ENCODE data around the gene AMDHD2.
"Not testable (repeated sequence)": the region's sequence is repeated elsewhere in the genome, so short reads cannot be mapped to it uniquely, and the experiment has no call there.

AMDHD2 gene

DNA sequence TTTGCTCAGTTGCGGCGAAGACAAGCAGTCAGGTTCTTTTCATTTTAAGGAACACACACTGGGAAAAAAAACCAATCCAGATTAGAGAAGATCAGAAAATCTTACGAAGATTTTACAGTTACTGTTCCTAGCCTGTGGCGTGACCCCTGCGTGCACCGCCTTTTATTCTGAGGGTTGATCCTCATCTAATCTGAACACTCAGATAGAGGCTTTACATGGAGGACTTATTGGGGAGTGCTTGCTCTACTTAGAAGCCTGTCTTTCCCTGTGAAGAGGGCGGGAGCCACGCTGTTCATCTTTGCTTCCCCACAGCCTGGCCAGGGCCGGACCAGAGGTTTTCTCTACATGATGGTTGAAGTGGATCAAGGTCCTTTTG lies 43.8 kb upstream of the AMDHD2 start:
- WGBS (ENCODE audit: insufficient coverage): 94% methylated on average over 8 of the region's 9 CpGs
- peaks cover 0 to 22% (median 4%) of the 10 kb centered on the region in 5 experiments for H3K27me3 ChIP-seq (replicated peaks in 2 of 5; ENCODE audit: control insufficient read depth in 4 of 5, insufficient read depth in 5 of 5, low read length in 4 of 5)
- ChIA-PET CTCF (interaction anchor here (1.9 kb wide), 2 partner anchors 12 to 25 kb away, joined by 5 to 7 read pairs; no protein-coding TSS in a partner anchor), POLR2A (interaction anchor here (2.0 kb wide), 1 partner anchor 11 kb away, joined by 15 read pairs; no protein-coding TSS in a partner anchor)
- peaks cover 0 to 14% (median 2%) of the 10 kb centered on the region in 4 experiments for H3K36me3 ChIP-seq (ENCODE audit: control insufficient read depth in 4 of 4, insufficient read depth in 4 of 4, low read length in 3 of 4)
- peaks cover 4 to 40% (median 36%) of the 10 kb centered on the region in 4 experiments for H3K4me1 ChIP-seq (ENCODE audit: control extremely low read depth in 1 of 4, control insufficient read depth in 4 of 4, insufficient read depth in 4 of 4, low read length in 3 of 4)
- no peak for DNase-seq
- H3K9me3 ChIP-seq (ENCODE audit: control extremely low read depth in 1 of 5, control insufficient read depth in 4 of 5, insufficient read depth in 2 of 5, low read depth in 1 of 5, low read length in 4 of 5): no peaks in the 10 kb centered on the region
- H3K4me3 ChIP-seq (ENCODE audit: control insufficient read depth in 1 of 7, extremely low read depth in 1 of 7, insufficient read depth in 4 of 7, low read depth in 2 of 7, low read length in 6 of 7): peak overlapping the region in 3 of 7 experiments; percentile 76 to 82 (median 78)
- H3K27ac ChIP-seq (ENCODE audit: insufficient read depth in 1 of 2, low read depth in 1 of 2, low read length in 2 of 2, poor library complexity in 1 of 2, severe bottlenecking in 2 of 2): no peak overlapping the region

DNA sequence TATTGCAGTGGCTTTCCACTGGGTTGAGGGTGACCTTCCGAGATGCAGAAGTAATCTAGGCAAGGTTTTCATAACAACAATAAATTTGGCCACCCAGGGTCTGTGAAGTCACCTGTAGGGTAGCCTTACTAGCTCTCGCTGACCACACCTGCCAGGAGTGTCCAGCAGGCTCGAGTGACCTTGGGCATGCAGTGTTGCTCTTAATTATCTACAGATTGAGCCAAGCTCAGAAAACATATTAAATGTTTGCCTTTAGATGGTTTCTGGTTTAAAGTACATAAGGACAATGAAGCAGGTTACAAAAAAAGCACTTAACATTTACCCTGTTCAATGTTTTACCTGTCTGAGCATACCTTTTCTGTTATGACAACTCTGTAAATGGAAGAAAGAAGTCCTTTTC lies 43.4 kb upstream of the AMDHD2 start:
- CTCF ChIA-PET: interaction anchor here (0.6 to 1.9 kb wide), 3 partner anchors 11 to 70 kb away, joined by 3 to 7 read pairs (median 5); no protein-coding TSS in a partner anchor
- H3K36me3 ChIP-seq (ENCODE audit: control insufficient read depth in 4 of 4, insufficient read depth in 4 of 4, low read length in 3 of 4): peaks cover 0 to 18% (median 2%) of the 10 kb centered on the region in 4 experiments
- no peaks in the 10 kb centered on the region for H3K9me3 ChIP-seq (ENCODE audit: control extremely low read depth in 1 of 5, control insufficient read depth in 4 of 5, insufficient read depth in 2 of 5, low read depth in 1 of 5, low read length in 4 of 5)
- no peak overlapping the region for H3K4me3 ChIP-seq (ENCODE audit: control insufficient read depth in 1 of 7, extremely low read depth in 1 of 7, insufficient read depth in 4 of 7, low read depth in 2 of 7, low read length in 6 of 7)
- H3K27me3 ChIP-seq (replicated peaks in 2 of 5; ENCODE audit: control insufficient read depth in 4 of 5, insufficient read depth in 5 of 5, low read length in 4 of 5): peaks cover 0 to 18% (median 3%) of the 10 kb centered on the region in 5 experiments
- POLR2A ChIA-PET: interaction anchor here (1.1 kb wide), 1 partner anchor 12 kb away, joined by 9 read pairs; no protein-coding TSS in a partner anchor
- no peak overlapping the region for H3K27ac ChIP-seq (ENCODE audit: insufficient read depth in 1 of 2, low read depth in 1 of 2, low read length in 2 of 2, poor library complexity in 1 of 2, severe bottlenecking in 2 of 2)
- peaks cover 4 to 36% (median 32%) of the 10 kb centered on the region in 4 experiments for H3K4me1 ChIP-seq (ENCODE audit: control extremely low read depth in 1 of 4, control insufficient read depth in 4 of 4, insufficient read depth in 4 of 4, low read length in 3 of 4)
- 100% methylated on average over 3 of the region's 3 CpGs for WGBS (ENCODE audit: insufficient coverage)
- no peak for DNase-seq

DNA sequence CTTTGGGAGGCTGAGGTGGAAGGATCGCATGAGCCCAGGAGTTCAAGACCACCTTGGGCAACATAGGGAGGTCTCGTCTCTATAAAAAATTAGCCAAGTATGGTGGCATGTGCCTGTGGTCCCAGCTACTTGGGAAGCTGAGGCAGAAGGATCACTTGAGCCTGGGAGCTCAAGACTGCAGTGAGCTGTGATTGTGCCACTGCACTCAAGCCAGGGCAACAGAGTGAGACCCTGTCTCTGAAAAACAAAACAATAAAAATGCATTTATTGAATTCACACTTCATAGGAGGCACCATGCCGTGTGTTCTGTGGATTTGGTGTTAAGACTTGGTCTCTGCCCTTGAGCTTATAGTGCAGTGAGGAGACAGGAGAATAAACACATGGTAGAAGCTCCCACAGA lies 42.8 kb upstream of the AMDHD2 start:
- H3K27ac ChIP-seq (ENCODE audit: insufficient read depth in 1 of 2, low read depth in 1 of 2, low read length in 2 of 2, poor library complexity in 1 of 2, severe bottlenecking in 2 of 2): no peak overlapping the region
- DNase-seq: no peak
- no peaks in the 10 kb centered on the region for H3K9me3 ChIP-seq (ENCODE audit: control extremely low read depth in 1 of 5, control insufficient read depth in 4 of 5, insufficient read depth in 2 of 5, low read depth in 1 of 5, low read length in 4 of 5)
- ChIA-PET POLR2A (interaction anchor here (0.5 to 1.1 kb wide), 2 partner anchors 11 to 26 kb away, joined by 3 to 9 read pairs; no protein-coding TSS in a partner anchor), CTCF (interaction anchor here (0.6 to 1.9 kb wide), 4 partner anchors 9 to 70 kb away, joined by 3 to 7 read pairs (median 4); no protein-coding TSS in a partner anchor)
- H3K4me1 ChIP-seq (ENCODE audit: control extremely low read depth in 1 of 4, control insufficient read depth in 4 of 4, insufficient read depth in 4 of 4, low read length in 3 of 4): peaks cover 4 to 32% (median 27%) of the 10 kb centered on the region in 4 experiments
- H3K4me3 ChIP-seq (ENCODE audit: control insufficient read depth in 1 of 7, extremely low read depth in 1 of 7, insufficient read depth in 4 of 7, low read depth in 2 of 7, low read length in 6 of 7): no peak overlapping the region
- H3K27me3 ChIP-seq (replicated peaks in 2 of 5; ENCODE audit: control insufficient read depth in 4 of 5, insufficient read depth in 5 of 5, low read length in 4 of 5): peaks cover 0 to 12% (median 2%) of the 10 kb centered on the region in 5 experiments
- H3K36me3 ChIP-seq (ENCODE audit: control insufficient read depth in 4 of 4, insufficient read depth in 4 of 4, low read length in 3 of 4): peaks cover 0 to 24% (median 2%) of the 10 kb centered on the region in 4 experiments
- 95% methylated on average over 3 of the region's 3 CpGs for WGBS (ENCODE audit: insufficient coverage)

DNA sequence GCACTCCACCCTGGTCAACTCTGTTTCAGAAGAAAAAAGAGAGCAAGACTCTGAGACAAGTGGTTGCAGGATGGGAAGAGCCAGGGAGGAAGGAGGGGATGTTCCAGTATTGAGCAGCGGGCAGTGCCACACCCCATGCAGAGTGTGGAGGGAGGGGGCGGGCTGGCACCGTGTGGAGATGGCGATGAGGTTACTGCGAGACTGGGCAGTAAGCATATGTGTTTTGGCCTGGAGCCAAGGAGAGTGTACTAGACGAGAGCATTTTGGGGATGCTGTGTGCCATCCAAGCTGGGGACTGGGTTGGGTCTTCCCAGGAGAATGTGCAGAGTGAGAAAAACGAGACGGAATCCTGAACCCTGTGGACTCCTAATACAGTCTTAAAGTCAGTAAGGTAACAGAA lies 41.9 kb upstream of the AMDHD2 start:
- 91% methylated on average over 8 of the region's 8 CpGs for WGBS (ENCODE audit: insufficient coverage)
- no peak overlapping the region for H3K27ac ChIP-seq (ENCODE audit: insufficient read depth in 1 of 2, low read depth in 1 of 2, low read length in 2 of 2, poor library complexity in 1 of 2, severe bottlenecking in 2 of 2)
- H3K9me3 ChIP-seq (ENCODE audit: control extremely low read depth in 1 of 5, control insufficient read depth in 4 of 5, insufficient read depth in 2 of 5, low read depth in 1 of 5, low read length in 4 of 5): no peaks in the 10 kb centered on the region
- CTCF ChIA-PET: interaction anchor here (0.6 to 1.9 kb wide), 4 partner anchors 10 to 28 kb away, joined by 3 to 7 read pairs (median 4); no protein-coding TSS in a partner anchor
- peaks cover 4 to 26% (median 22%) of the 10 kb centered on the region in 4 experiments for H3K4me1 ChIP-seq (ENCODE audit: control extremely low read depth in 1 of 4, control insufficient read depth in 4 of 4, insufficient read depth in 4 of 4, low read length in 3 of 4)
- H3K27me3 ChIP-seq (replicated peaks in 2 of 5; ENCODE audit: control insufficient read depth in 4 of 5, insufficient read depth in 5 of 5, low read length in 4 of 5): peaks cover 0 to 3% (median 0%) of the 10 kb centered on the region in 5 experiments
- POLR2A ChIA-PET: no interaction called here
- H3K36me3 ChIP-seq (ENCODE audit: control insufficient read depth in 4 of 4, insufficient read depth in 4 of 4, low read length in 3 of 4): peaks cover 0 to 24% (median 2%) of the 10 kb centered on the region in 4 experiments
- H3K4me3 ChIP-seq (ENCODE audit: control insufficient read depth in 1 of 7, extremely low read depth in 1 of 7, insufficient read depth in 4 of 7, low read depth in 2 of 7, low read length in 6 of 7): no peak overlapping the region
- DNase-seq: no peak

DNA sequence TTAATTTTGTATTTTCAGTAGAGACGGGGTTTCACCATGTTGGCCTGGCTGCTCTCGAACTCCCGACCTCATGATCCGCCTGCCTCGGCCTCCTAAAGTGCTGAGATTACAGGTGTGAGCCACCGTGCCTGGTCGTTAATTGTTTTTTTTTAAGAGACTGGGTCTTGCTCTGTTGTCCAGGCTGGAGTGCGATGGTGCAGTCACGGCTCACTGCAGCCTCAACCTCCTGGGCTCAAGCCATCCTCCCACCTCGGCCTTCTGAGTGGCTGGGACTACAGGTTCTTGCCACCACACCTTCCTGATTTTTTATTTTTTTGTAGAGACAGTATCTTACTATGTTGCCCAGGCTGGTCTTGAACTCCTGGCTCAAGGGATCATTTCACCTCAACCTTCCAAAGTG lies 40.2 kb upstream of the AMDHD2 start:
- DNase-seq; POLR2A ChIA-PET; H3K4me3 ChIP-seq (ENCODE audit: control insufficient read depth in 1 of 7, extremely low read depth in 1 of 7, insufficient read depth in 4 of 7, low read depth in 2 of 7, low read length in 6 of 7); H3K9me3 ChIP-seq (ENCODE audit: control extremely low read depth in 1 of 5, control insufficient read depth in 4 of 5, insufficient read depth in 2 of 5, low read depth in 1 of 5, low read length in 4 of 5); H3K27me3 ChIP-seq (replicated peaks in 2 of 5; ENCODE audit: control insufficient read depth in 4 of 5, insufficient read depth in 5 of 5, low read length in 4 of 5); H3K27ac ChIP-seq (ENCODE audit: insufficient read depth in 1 of 2, low read depth in 1 of 2, low read length in 2 of 2, poor library complexity in 1 of 2, severe bottlenecking in 2 of 2): not testable (repeated sequence)
- H3K36me3 ChIP-seq (ENCODE audit: control insufficient read depth in 4 of 4, insufficient read depth in 4 of 4, low read length in 3 of 4): peaks cover 0 to 30% (median 2%) of the 10 kb centered on the region in 4 experiments
- H3K4me1 ChIP-seq (ENCODE audit: control extremely low read depth in 1 of 4, control insufficient read depth in 4 of 4, insufficient read depth in 4 of 4, low read length in 3 of 4): peaks cover 4 to 20% (median 9%) of the 10 kb centered on the region in 4 experiments
- CTCF ChIA-PET: interaction anchor here (1.5 kb wide), 1 partner anchor 140 kb away, joined by 5 read pairs; the partner anchor contains the start of gene ABCA3
- WGBS (ENCODE audit: insufficient coverage): 96% methylated on average over 10 of the region's 10 CpGs

DNA sequence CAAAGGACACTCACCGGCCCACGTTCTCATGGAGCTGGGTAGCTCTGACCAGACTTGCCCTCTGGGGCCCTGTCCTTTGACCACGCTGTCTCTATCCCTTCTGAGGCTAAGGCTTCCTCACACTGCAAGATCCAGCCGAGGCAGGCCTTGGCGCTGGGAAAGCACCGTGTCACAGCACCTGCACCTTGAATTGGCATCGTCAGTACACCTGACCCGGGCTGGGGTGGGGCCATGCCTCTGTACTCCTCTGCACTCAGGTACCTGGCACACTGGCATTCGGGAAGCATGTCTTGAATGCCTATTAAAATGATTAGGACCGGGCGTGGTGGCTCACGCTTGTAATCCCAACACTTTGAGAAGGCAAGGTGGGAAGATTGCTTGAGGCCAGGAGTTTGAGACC lies 39.2 kb upstream of the AMDHD2 start:
- Histone ChIP-seq H3K36me3 (ENCODE audit: control insufficient read depth in 4 of 4, insufficient read depth in 4 of 4, low read length in 3 of 4) (peaks cover 0 to 33% (median 2%) of the 10 kb centered on the region in 4 experiments), H3K9me3 (ENCODE audit: control extremely low read depth in 1 of 5, control insufficient read depth in 4 of 5, insufficient read depth in 2 of 5, low read depth in 1 of 5, low read length in 4 of 5) (no peaks in the 10 kb centered on the region), H3K27ac (ENCODE audit: insufficient read depth in 1 of 2, low read depth in 1 of 2, low read length in 2 of 2, poor library complexity in 1 of 2, severe bottlenecking in 2 of 2) (no peak overlapping the region), H3K4me1 (ENCODE audit: control extremely low read depth in 1 of 4, control insufficient read depth in 4 of 4, insufficient read depth in 4 of 4, low read length in 3 of 4) (peaks cover 2 to 23% (median 12%) of the 10 kb centered on the region in 4 experiments), H3K4me3 (ENCODE audit: control insufficient read depth in 1 of 7, extremely low read depth in 1 of 7, insufficient read depth in 4 of 7, low read depth in 2 of 7, low read length in 6 of 7) (no peak overlapping the region), H3K27me3 (replicated peaks in 2 of 5; ENCODE audit: control insufficient read depth in 4 of 5, insufficient read depth in 5 of 5, low read length in 4 of 5) (no peaks in the 10 kb centered on the region)
- WGBS (ENCODE audit: insufficient coverage): 96% methylated on average over 9 of the region's 12 CpGs
- POLR2A ChIA-PET: no interaction called here
- CTCF ChIA-PET: interaction anchor here (1.5 kb wide), 1 partner anchor 141 kb away, joined by 5 read pairs; the partner anchor contains the start of gene ABCA3
- no peak for DNase-seq

DNA sequence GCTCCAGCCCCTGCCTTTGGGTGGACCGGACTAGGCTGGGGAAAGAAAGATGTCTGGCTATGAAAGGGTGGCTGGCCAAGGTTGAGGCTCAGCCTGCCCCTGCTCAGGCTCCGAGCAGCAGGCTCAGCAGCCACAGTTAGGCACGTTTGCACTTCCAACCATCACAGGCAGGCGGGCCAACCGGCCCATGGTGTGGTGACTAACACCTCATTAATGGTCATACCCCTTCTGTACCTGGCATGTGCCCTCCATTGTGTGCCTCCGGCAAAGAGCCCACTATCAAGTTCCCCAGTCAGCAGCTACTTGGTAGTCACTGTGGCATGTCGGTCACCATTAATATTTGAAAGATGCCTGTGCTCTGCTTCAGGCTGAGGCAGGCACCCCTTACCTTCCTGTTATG lies 38.5 kb upstream of the AMDHD2 start:
- ChIA-PET POLR2A (no interaction called here), CTCF (interaction anchor here (1.3 to 1.5 kb wide), 2 partner anchors 15 to 142 kb away, joined by 3 to 5 read pairs; partner anchors contain the start of gene ABCA3)
- no peaks in the 10 kb centered on the region for H3K27me3 ChIP-seq (replicated peaks in 2 of 5; ENCODE audit: control insufficient read depth in 4 of 5, insufficient read depth in 5 of 5, low read length in 4 of 5)
- peaks cover 0 to 33% (median 2%) of the 10 kb centered on the region in 4 experiments for H3K36me3 ChIP-seq (ENCODE audit: control insufficient read depth in 4 of 4, insufficient read depth in 4 of 4, low read length in 3 of 4)
- H3K27ac ChIP-seq (ENCODE audit: insufficient read depth in 1 of 2, low read depth in 1 of 2, low read length in 2 of 2, poor library complexity in 1 of 2, severe bottlenecking in 2 of 2): no peak overlapping the region
- H3K4me3 ChIP-seq (ENCODE audit: control insufficient read depth in 1 of 7, extremely low read depth in 1 of 7, insufficient read depth in 4 of 7, low read depth in 2 of 7, low read length in 6 of 7): no peak overlapping the region
- WGBS (ENCODE audit: insufficient coverage): 96% methylated on average over 7 of the region's 7 CpGs
- peaks cover 2 to 23% (median 15%) of the 10 kb centered on the region in 4 experiments for H3K4me1 ChIP-seq (ENCODE audit: control extremely low read depth in 1 of 4, control insufficient read depth in 4 of 4, insufficient read depth in 4 of 4, low read length in 3 of 4)
- no peaks in the 10 kb centered on the region for H3K9me3 ChIP-seq (ENCODE audit: control extremely low read depth in 1 of 5, control insufficient read depth in 4 of 5, insufficient read depth in 2 of 5, low read depth in 1 of 5, low read length in 4 of 5)
- DNase-seq: no peak
